ENCODE measurements around the gene SLC6A7. TPM values are rescaled to one million over a fixed set of nuclear protein-coding genes. Genes with fewer than 3 reads are reported as not detected.

SLC6A7 gene
- total RNA-seq, 4 donors from 2014 or later: not detected

DNA sequence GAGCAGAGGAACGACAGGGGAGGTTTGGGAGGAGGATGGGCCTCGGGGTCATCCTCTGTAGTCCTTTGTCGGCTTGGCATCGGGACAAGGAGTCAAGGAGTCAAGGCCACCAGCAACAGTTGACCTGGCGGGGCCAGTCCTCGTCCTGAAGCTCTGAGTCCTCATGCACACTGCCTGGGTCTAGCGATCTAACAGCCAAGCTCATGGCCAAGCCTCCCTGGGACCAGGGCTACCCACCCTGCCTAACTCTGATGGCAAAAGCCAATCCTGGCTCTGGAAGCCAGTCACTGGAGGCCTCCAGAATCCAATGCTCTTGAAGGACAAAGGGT lies 49.9 kb downstream of the SLC6A7 start:
- Histone ChIP-seq H3K27me3 (no peaks in the 10 kb centered on the region), H3K27ac (no peak overlapping the region), H3K9me3 (no peaks in the 10 kb centered on the region), H3K4me3 (no peak overlapping the region), H3K4me1 (peaks cover 0 to 14% (median 0%) of the 10 kb centered on the region in 3 donors), H3K36me3 (peaks cover 0 to 11% of the 10 kb centered on the region in 2 donors)
- WGBS, 2 donors (ENCODE audit: low coverage in 1 of 2): 97% methylated on average over 7 of the region's 7 CpGs; no CpG with 5 or more reads in 1 of the 2 donors
- TF ChIP-seq EP300 (IDR thresholded peaks at IDR 0.05) (no peak), POLR2AphosphoS5 (IDR thresholded peaks at IDR 0.05) (no peak), POLR2A (IDR thresholded peaks at IDR 0.05) (no peak)
- TF ChIP-seq, protein P1, sequence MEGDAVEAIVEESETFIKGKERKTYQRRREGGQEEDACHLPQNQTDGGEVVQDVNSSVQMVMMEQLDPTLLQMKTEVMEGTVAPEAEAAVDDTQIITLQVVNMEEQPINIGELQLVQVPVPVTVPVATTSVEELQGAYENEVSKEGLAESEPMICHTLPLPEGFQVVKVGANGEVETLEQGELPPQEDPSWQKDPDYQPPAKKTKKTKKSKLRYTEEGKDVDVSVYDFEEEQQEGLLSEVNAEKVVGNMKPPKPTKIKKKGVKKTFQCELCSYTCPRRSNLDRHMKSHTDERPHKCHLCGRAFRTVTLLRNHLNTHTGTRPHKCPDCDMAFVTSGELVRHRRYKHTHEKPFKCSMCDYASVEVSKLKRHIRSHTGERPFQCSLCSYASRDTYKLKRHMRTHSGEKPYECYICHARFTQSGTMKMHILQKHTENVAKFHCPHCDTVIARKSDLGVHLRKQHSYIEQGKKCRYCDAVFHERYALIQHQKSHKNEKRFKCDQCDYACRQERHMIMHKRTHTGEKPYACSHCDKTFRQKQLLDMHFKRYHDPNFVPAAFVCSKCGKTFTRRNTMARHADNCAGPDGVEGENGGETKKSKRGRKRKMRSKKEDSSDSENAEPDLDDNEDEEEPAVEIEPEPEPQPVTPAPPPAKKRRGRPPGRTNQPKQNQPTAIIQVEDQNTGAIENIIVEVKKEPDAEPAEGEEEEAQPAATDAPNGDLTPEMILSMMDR (IDR thresholded peaks at IDR 0.05): no peak
- no peak for ATAC-seq

DNA sequence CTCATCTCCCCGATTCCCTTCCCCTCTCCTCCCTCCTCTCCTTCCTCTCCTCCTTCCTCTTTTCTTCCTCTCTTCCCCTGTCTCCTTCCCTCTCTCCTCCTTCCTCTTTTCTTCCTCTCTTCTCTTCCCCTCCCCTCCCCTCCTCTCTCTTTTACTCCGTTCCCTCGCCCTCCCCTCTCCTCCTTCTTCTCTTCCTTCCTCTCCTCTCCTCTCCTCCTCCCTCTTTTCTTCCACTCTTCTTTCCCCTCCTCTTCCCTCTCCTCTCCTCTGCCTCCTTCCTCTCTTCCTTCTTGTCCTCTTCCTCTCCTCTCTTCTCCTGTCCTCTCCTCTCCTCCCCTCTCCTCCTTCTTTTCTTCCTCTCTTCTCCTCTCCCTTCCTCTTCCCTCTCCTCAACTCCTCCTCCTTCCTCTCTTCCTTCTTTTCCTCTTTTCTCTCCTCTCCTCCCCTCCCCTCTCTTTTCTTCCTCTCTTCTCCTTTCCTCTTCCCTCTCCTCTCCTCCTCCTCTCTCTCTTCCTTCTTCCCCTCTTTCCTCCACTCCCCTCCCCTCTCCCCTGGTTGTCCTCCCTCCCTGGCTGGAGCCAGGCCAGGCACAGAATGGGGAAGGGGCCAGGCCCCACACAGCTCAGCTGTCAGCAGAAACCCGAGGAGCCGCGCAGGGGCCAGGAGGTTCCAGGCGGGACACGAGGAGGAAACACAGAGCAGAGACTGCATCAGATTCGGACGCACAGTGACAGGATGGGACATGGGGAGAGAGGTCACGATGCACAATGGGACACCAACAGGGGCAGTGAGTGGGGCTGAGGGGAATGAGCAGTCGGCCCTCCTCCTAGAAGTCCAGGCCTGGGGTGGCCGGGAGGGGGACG lies 51.7 kb downstream of the SLC6A7 start:
- Histone ChIP-seq H3K27ac (no peak overlapping the region), H3K4me3 (no peak overlapping the region), H3K36me3 (peaks cover 0 to 11% of the 10 kb centered on the region in 2 donors), H3K9me3 (no peaks in the 10 kb centered on the region), H3K27me3 (no peaks in the 10 kb centered on the region), H3K4me1 (peaks cover 2 to 28% (median 12%) of the 10 kb centered on the region in 3 donors)
- 60 to 71% methylated on average over 1 to 9 of the region's 14 CpGs for whole genome bisulfite sequencing, 2 donors (ENCODE audit: low coverage in 1 of 2)
- TF ChIP-seq EP300 (IDR thresholded peaks at IDR 0.05) (no peak), POLR2AphosphoS5 (IDR thresholded peaks at IDR 0.05) (no peak), POLR2A (IDR thresholded peaks at IDR 0.05) (no peak)
- TF ChIP-seq, protein P1 (IDR thresholded peaks at IDR 0.05): no peak
- ATAC-seq: no peak

DNA sequence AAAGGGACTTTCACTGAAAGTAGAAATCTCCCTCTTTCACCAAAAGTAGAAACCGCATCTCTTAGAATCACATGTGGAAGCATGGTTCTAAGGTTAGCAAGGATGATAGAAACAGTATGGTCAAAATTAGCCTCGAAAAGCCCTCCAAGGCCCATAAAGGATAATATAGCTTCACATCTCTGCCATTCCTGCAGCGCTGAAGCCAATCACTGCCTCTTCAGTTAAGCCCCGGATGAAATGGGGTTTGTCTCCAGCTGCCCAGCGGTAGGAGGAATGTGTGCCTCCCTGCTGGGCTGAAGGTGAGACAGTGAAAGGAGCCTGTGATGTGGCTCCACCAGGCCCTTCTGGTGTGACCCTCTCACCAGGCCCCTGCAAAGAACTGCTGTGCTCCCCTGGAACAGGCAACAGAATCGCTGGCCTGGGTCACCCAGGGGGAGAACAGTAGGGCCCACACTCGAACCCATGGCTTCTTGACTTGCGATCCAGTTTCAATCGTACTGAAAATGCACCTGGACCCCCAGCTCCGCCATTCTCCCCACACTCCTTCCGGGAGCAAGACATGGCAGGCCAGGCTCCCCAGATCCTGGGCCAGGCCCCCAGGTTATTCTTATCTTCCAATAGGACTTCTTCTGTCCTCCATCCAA lies 52.5 kb downstream of the SLC6A7 start:
- TF ChIP-seq POLR2AphosphoS5 (IDR thresholded peaks at IDR 0.05) (no peak), POLR2A (IDR thresholded peaks at IDR 0.05) (no peak), EP300 (IDR thresholded peaks at IDR 0.05) (no peak)
- TF ChIP-seq, protein P1 (IDR thresholded peaks at IDR 0.05): no peak
- 85 to 90% methylated on average over 6 to 11 of the region's 11 CpGs for WGBS, 2 donors (ENCODE audit: low coverage in 1 of 2)
- H3K4me1 ChIP-seq: peaks cover 2 to 28% (median 12%) of the 10 kb centered on the region in 3 donors
- peaks cover 0 to 9% of the 10 kb centered on the region in 2 donors for H3K36me3 ChIP-seq
- H3K27me3 ChIP-seq: no peaks in the 10 kb centered on the region
- no peaks in the 10 kb centered on the region for H3K9me3 ChIP-seq
- no peak overlapping the region for H3K4me3 ChIP-seq
- no peak for ATAC-seq
- H3K27ac ChIP-seq: no peak overlapping the region

DNA sequence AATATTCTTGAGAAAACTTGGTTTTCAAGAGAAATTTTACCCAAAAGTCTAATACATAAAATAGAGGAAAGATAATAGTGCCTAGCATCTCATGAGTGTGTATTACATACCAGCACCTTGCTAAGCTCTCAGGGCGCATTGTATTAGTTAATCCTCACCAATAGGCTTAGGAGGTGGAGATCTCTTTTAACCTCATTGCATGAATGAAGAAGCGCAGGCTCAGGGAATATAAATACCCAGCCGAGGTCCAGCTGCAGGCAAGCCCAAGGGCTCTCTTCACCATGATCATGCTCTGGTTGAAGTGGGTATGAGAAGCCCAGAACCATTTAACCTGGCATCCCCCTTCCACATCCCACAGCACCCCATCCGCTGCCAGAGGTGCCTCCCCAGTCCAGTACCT lies 53.7 kb downstream of the SLC6A7 start:
- TF ChIP-seq EP300 (IDR thresholded peaks at IDR 0.05): no peak
- no peak for TF ChIP-seq POLR2A (IDR thresholded peaks at IDR 0.05)
- TF ChIP-seq, protein P1 (IDR thresholded peaks at IDR 0.05): no peak
- TF ChIP-seq POLR2AphosphoS5 (IDR thresholded peaks at IDR 0.05): no peak
- no peak overlapping the region for H3K27ac ChIP-seq
- no peak overlapping the region for H3K4me3 ChIP-seq
- no peaks in the 10 kb centered on the region for H3K27me3 ChIP-seq
- H3K9me3 ChIP-seq: no peaks in the 10 kb centered on the region
- 94 to 100% methylated on average over 1 to 4 of the region's 4 CpGs for WGBS, 2 donors (ENCODE audit: low coverage in 1 of 2)
- no peak for ATAC-seq
- no peaks in the 10 kb centered on the region for H3K36me3 ChIP-seq
- H3K4me1 ChIP-seq: peaks cover 2 to 28% (median 12%) of the 10 kb centered on the region in 3 donors

Measured in gastroesophageal sphincter (tissue), 4 donors.